RWPE1 (cell line): ENCODE data around the gene CYP2R1.
A peak's percentile ranks its signal among the peaks of the same experiment; 100 is the strongest.

Experiments used
- CTCF ChIA-PET: fragments of 350-600 bp; sonication (Branson Sonifier 250); formaldehyde crosslinking; extraction: SDS; loops from one replicate; lab custom pipeline; 2021; lab: Yijun Ruan, JAX
- POLR2A ChIA-PET: fragments of 400-600 bp; formaldehyde crosslinking; extraction: SDS; loops from one replicate; lab custom pipeline; 2020; ENCODE audit warnings: antibody characterized with exemption; ENCODE audit not compliant: low non-redundant PET; lab: Yijun Ruan, JAX
- DNase-seq: peaks from one replicate; pipeline ENCODE4 v3.0.0; 2012; ENCODE audit warnings: low spot score
- H3K27ac ChIP-seq: fragments of 450-650 bp; 2 replicates; pipeline ENCODE4 v1.5.1; 2017
- TF ChIP-seq, protein P1 (sequence below): fragments of 450-650 bp; conservative IDR thresholded peaks from 2 replicates; pipeline ENCODE4 v1.5.1; 2017; ENCODE audit warnings: low read depth, mild to moderate bottlenecking

CYP2R1 gene, protein sequence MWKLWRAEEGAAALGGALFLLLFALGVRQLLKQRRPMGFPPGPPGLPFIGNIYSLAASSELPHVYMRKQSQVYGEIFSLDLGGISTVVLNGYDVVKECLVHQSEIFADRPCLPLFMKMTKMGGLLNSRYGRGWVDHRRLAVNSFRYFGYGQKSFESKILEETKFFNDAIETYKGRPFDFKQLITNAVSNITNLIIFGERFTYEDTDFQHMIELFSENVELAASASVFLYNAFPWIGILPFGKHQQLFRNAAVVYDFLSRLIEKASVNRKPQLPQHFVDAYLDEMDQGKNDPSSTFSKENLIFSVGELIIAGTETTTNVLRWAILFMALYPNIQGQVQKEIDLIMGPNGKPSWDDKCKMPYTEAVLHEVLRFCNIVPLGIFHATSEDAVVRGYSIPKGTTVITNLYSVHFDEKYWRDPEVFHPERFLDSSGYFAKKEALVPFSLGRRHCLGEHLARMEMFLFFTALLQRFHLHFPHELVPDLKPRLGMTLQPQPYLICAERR

DNA sequence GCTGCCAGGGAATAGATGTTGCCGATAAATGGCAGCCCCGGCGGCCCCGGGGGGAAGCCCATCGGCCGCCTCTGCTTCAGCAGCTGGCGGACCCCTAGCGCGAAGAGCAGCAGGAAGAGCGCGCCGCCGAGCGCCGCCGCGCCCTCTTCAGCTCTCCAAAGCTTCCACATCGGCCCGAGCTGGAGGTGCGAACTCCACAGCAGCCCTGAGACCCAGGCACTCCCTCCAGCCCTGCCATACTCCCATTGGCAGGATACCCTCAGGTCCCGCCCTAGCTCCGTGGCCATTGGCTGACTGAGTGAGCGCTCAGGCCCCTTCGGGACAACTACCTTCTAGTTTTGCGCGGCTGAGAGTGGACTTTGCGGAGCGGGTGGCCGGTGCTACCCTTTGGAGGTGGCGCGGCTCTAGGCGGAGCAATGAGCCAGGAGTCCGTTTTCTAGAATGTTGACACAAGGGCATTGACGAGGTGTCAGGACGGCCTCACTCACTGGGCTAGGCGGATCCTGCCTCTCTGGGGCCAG is at the start of gene CYP2R1:
TSS of gene CYP2R1 (minus strand) at position 196 of the 521 bp plus-strand sequence. CDS start at position 170, 26 bp downstream.
- DNase-seq: peak; percentile 98
- TF ChIP-seq, protein P1, sequence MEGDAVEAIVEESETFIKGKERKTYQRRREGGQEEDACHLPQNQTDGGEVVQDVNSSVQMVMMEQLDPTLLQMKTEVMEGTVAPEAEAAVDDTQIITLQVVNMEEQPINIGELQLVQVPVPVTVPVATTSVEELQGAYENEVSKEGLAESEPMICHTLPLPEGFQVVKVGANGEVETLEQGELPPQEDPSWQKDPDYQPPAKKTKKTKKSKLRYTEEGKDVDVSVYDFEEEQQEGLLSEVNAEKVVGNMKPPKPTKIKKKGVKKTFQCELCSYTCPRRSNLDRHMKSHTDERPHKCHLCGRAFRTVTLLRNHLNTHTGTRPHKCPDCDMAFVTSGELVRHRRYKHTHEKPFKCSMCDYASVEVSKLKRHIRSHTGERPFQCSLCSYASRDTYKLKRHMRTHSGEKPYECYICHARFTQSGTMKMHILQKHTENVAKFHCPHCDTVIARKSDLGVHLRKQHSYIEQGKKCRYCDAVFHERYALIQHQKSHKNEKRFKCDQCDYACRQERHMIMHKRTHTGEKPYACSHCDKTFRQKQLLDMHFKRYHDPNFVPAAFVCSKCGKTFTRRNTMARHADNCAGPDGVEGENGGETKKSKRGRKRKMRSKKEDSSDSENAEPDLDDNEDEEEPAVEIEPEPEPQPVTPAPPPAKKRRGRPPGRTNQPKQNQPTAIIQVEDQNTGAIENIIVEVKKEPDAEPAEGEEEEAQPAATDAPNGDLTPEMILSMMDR: no peak
- H3K27ac ChIP-seq: peak within 1 kb of the TSS; percentile 75
- POLR2A ChIA-PET: interaction anchor here (0.8 kb wide), 1 partner anchor 11 kb away, joined by 3 read pairs; no protein-coding TSS in a partner anchor
- CTCF ChIA-PET: interaction anchor here (1.0 kb wide), 1 partner anchor 16 kb away, joined by 3 read pairs; no protein-coding TSS in a partner anchor

DNA sequence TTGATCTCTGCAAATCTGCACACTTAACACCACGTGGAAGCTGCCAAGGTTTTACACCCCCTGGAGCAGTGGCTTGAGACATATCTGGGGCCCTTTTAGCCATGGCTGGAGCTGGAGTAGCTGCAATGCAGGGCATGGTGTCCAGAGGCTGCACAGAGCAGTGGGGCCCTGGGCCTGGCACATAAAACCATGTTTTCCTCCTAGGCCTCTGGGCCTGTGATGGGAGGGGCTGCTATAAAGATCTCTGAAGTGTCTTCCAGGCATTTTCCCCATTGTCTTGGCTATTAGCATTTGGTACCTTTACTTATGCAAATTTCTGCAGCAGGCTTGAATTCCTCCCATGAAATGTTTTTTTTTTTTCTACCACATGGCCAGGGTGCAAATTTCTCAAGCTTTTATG is 46.9 kb upstream of the CYP2R1 start:
- CTCF ChIA-PET: no interaction called here
- POLR2A ChIA-PET: no interaction called here
- DNase-seq: no peak
- no peak overlapping the region for H3K27ac ChIP-seq
- TF ChIP-seq, protein P1: no peak

DNA sequence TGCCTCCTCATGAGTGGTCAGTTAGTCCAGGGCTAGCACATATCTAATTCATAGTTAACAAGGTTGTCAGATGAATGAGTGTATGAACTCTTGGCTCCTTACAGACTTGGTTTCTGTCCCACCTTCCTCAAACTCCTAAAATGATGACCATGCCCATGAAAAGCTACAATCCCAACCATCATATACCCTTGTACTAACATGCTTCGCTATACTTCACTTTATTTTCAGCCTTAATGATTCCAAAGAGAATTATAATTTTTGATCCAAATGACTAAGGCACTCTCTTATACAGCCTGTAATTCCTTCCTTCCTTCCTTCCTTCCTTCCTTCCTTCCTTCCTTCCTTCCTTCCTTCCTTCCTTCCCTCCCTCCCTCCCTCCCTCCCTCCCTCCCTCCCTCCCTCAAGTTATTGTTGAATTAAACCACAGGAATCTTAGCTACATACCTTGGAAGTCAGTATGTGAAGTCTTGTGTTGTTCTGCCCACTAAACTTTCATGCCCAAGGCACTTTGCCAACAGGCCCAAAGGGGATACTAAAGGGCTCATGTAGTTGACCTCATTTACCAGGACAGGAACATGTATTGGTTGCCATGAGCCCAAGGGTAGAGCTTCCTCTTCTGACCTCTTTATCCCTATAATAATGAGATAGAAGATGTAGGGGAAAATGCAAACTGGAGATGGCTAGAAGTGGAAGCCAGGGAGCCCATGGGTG is 42.8 kb upstream of the CYP2R1 start:
- no peak overlapping the region for H3K27ac ChIP-seq
- TF ChIP-seq, protein P1: no peak
- no peak for DNase-seq
- ChIA-PET CTCF (no interaction called here), POLR2A (no interaction called here)

- no peak for DNase-seq
- ChIA-PET CTCF (no interaction called here), POLR2A (no interaction called here)
- TF ChIP-seq, protein P1: no peak
- no peak overlapping the region for H3K27ac ChIP-seq
These were observed 40.4 kb upstream of the CYP2R1 start for GRCh38 chr11:14932447-14932846.

DNA sequence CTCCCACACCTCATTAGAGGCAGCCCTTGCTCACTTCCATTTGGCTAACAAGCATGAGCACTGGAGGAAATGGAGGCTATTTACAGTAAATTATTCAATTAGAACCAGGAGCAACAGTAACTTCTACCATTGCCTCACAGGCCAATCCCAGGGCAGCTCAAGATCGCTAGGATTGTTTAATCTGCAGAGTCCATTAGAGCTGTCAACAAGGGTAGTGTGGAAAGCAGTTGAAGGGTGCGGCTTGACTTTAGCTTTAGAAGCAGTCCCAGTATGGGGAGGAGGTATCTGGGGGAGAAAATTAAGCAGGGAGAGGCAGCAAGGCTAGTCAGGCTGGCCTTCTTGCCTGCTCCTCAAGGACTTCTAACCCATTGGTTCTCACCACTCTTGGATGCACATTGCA is 38.3 kb upstream of the CYP2R1 start:
- DNase-seq: no peak
- ChIA-PET POLR2A (no interaction called here), CTCF (no interaction called here)
- TF ChIP-seq, protein P1: no peak
- H3K27ac ChIP-seq: no peak overlapping the region

DNA sequence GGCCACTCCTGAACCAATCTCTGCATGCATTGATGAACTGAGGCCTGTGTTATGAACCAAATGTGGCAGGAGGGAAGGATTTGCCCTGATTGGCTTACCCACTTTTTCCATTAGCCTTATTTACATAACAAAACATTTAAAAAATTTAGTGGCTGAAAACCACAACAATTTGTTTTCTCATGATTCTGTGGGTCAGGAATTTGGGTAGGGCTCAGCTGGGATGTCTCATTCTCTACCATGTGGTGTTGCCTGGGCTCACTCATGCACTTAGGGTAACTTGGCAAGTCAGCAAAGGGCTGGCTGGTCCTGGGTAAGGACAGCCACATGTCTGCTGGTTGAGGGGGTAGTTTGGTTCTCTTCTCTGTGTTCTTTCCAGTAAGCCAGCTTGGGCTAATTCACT is 35.1 kb upstream of the CYP2R1 start:
- TF ChIP-seq, protein P1: no peak
- DNase-seq: no peak

More for the DNA sequence above, 35.1 kb upstream of the CYP2R1 start:
- POLR2A ChIA-PET: no interaction called here
- no peak overlapping the region for H3K27ac ChIP-seq
- CTCF ChIA-PET: no interaction called here
